Uterus (tissue), 2 donors: ENCODE results near the gene CLDN1.

ENCODE experiments used
- CTCF ChIP-seq, 4 experiments: fragments of 200-600 bp in 2 of 4; fragments of 450-650 bp in 2 of 4; sonication (generic) in 2 of 4; IDR thresholded peaks; one replicate each; pipeline ENCODE4 v1.5.1; 2016 to 2019; ENCODE audit warnings: antibody characterized with exemption in 4 of 4, mild to moderate bottlenecking in 2 of 4, moderate library complexity in 1 of 4
- POLR2A ChIP-seq, 2 donors: fragments of 450-650 bp; IDR thresholded peaks; one replicate each; pipeline ENCODE4 v1.6.1; 2016; ENCODE audit warnings: antibody characterized with exemption in 2 of 2, mild to moderate bottlenecking in 1 of 2, moderate library complexity in 1 of 2

- TF ChIP-seq CTCF (IDR thresholded peaks at IDR 0.05) = no peak
- no peak for TF ChIP-seq POLR2A (IDR thresholded peaks at IDR 0.05)
These were observed 53.1 kb downstream of the CLDN1 start for GRCh38 chr3:190269101-190269500.
